Activated CD4-positive, alpha-beta T cell treated with anti-CD3 and anti-CD28 coated beads, Interleukin-2, Interleukin-6, amounts not matched to agents 100 ng/mL and 50 ng/mL, durations not matched to agents 16 hours and 8 hours (primary cell): ENCODE results near the gene LRRC41.
"Not testable (repeated sequence)": the region's sequence is repeated elsewhere in the genome, so short reads cannot be mapped to it uniquely, and the experiment has no call there.

ENCODE experiments used
- DNase-seq: peaks from one replicate; pipeline ENCODE4 v3.0.0-alpha.2; 2020

Gene LRRC41

DNA sequence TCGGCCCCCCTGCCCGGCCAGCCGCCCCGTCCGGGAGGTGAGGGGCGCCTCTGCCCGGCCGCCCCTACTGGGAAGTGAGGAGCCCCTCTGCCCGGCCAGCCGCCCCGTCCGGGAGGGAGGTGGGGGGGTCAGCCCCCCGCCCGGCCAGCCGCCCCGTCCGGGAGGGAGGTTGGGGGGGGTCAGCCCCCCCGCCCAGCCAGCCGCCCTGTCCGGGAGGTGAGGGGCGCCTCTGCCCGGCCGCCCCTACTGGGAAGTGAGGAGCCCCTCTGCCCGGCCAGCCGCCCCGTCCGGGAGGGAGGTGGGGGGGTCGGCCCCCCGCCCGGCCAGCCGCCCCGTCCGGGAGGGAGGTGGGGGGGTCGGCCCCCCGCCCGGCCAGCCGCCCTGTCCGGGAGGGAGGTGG is 61.7 kb downstream of the LRRC41 start:
- DNase-seq: not testable (repeated sequence)

- DNase-seq: not testable (repeated sequence)
Measured at GRCh38 chr1:46238865-46239264, 64.6 kb downstream of the LRRC41 start.

- DNase-seq: no peak
Measured at GRCh38 chr1:46236882-46237281, 66.5 kb downstream of the LRRC41 start.

- DNase-seq: not testable (repeated sequence)
Measured at GRCh38 chr1:46231231-46231630, 72.2 kb downstream of the LRRC41 start.
